ENCODE measurements around the gene RPS21.

DNA sequence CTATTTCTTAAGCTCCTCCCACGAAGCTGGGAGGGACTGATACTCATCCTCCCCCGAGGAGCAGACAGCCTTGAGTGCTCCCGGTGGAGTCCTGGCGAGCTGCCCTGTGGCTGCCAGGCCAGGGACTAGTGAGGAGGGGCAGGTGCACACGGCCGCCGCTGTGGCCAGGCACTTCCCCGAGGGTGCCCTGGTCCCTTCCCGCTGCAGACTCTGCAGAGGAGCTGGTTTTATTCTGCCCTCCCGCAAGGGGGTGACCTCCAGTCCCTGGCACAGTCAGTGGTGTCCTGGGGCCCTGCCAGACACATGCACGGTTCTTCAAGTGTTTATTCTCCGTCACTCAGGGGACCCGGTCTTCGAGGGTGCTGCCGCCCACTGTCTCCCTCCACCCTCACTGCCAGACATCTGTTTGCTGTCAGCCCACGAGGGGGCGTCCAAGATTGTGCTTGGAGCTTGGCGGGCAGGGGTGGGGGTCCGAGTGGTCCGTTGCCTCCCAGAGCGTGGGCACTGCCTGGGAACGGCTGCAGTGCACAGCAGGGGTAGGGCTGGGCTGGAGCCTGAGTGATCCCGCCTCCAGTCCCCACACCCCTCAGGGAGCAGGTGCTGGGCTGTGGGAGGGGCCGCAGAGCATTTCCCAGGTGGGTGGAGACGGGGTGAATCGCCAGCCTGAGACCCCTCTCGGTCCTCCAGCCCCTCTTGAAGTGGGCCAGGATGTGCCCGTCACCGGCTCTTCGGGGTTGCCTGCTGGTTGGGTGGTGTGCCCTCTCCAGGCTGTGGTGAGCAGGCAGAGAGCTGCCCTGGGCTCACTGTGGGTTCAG is 23.2 kb downstream of the RPS21 start:
- TF ChIP-seq POLR2A (IDR thresholded peaks at IDR 0.05; ENCODE audit: borderline replicate concordance, extremely low read depth, insufficient read depth, insufficient read length) (no peak), RAD21 (IDR thresholded peaks at IDR 0.05; ENCODE audit: low read depth) (peak; percentile 94)
- TF ChIP-seq, protein P1, sequence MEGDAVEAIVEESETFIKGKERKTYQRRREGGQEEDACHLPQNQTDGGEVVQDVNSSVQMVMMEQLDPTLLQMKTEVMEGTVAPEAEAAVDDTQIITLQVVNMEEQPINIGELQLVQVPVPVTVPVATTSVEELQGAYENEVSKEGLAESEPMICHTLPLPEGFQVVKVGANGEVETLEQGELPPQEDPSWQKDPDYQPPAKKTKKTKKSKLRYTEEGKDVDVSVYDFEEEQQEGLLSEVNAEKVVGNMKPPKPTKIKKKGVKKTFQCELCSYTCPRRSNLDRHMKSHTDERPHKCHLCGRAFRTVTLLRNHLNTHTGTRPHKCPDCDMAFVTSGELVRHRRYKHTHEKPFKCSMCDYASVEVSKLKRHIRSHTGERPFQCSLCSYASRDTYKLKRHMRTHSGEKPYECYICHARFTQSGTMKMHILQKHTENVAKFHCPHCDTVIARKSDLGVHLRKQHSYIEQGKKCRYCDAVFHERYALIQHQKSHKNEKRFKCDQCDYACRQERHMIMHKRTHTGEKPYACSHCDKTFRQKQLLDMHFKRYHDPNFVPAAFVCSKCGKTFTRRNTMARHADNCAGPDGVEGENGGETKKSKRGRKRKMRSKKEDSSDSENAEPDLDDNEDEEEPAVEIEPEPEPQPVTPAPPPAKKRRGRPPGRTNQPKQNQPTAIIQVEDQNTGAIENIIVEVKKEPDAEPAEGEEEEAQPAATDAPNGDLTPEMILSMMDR (IDR thresholded peaks at IDR 0.05 in 2 of 3, conservative IDR thresholded peaks at IDR 0.05 in 1 of 3; ENCODE audit: borderline replicate concordance in 1 of 3, insufficient read depth in 1 of 3, low read depth in 2 of 3, low read length in 2 of 3): peak; percentile 78 to 95 (median 79)

Data from HCT116 (cell line).